Measurements from ENCODE around the gene KIF19.
A peak's percentile ranks its signal among the peaks of the same experiment; 100 is the strongest.

The KIF19 gene

DNA sequence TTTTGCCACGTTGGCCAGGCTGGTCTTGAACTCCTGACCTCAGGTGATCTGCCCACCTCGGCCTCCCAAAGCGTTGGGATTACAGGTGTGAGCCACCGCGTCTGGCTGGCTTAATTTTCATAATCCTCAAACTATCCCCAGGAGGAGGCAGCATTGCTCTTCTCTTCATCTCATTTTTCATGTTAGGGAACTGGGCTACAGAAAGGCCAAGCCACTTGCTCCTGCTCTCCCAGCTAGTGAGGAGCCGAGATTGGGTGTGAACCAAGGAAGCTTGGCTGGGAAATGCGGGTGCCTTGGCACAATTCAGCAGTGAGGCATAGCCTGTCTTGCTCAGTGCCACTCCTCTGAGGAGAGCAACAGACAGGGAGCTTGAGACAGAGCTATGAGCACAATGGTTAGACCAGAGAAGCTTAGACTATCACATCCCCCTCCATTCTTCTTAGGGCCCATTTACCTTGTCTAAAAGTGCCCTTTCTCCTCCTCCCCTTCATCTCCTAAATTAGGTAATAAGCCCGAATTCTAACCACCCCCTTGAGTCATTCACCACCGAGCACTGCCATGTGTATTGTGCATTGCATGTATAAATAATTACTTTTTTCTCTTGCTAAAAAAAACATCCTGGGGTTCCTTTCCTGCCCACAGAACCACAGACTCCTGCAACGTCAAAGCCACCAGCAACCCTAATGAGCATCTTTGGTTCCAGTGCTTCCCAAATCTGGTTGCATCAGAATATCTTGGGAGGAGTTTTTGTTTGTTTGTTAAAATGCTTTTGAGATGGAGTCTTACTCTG is 20.0 kb upstream of the KIF19 start:
- DNase-seq (ENCODE audit: low spot score) = peak; percentile 8

DNA sequence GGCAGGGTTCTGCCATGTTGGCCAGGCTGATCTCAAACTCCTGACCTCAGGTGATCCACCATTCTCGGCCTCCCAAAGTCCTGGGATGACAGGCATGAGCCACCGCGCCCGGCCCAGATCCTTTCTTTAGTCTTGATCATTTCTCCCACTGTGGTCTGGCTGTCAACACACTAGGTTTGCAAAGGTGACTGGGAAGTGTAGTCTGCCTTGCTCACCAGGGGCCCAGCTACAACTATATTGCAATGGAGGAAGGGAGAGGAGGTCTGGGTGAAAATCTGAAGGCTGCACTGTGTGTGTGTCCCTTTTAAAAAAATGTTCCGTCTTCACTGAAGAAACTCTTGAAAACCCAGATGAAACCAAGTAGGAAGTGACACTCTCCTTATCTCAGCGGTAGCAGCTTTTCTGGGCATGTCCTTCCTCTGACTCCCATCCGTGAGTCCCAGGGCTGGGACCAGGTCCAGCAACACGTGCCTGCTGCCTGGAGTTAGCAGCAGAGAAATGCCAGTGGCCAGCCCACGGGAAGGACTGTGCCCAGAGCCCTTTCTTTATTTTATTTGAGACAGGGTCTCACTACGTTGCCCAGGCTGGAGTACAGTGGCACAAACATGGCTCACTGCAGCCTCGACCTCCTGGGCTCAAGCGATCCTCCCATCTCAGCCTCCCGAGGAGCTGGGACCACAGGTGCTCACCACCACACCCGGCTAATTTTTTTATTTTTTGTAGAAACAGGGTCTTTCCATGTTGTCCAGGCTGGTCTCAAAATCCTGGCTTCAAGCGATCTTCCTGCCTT is 17.8 kb upstream of the KIF19 start:
- DNase-seq (ENCODE audit: low spot score) = no peak

DNA sequence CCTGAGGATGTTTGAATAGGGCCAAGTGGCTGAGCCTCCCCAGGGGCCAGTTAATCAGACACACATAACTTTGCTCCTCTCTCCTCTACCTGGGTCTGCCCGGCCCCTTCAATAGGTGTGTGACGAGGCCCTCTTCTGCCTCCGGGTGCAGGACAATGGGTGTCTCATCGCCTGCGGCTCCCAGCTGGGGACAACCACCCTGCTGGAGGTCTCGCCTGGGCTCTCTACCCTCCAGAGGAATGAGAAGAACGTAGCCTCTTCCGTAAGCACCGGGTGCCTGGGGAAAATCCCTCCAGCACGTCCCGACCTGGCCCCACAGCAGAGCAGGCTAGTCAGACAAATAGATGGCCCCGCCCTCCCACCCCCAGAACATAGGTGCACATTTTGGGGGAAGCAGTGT is 16.1 kb upstream of the KIF19 start:
- DNase-seq (ENCODE audit: low spot score) = no peak

DNA sequence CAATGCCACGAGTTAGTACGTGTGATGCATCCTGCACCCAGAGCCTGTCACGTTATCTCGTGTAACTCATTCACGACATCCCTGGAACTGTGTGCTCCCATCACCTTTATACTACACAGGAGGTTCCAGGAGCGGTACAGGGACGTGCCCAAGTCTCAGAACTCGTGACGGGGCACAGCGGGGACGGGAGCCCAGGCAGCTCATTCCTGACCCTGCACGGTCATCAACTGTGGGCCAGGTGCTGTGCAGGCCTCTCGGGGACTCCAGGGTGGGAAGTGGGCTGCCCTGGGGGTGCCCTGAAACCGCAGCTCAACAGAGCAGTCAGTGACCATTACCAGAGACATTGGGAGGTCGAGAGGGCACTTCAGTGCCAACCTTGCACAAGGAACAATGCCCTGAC is 11.1 kb upstream of the KIF19 start:
- no peak for DNase-seq (ENCODE audit: low spot score)

DNA sequence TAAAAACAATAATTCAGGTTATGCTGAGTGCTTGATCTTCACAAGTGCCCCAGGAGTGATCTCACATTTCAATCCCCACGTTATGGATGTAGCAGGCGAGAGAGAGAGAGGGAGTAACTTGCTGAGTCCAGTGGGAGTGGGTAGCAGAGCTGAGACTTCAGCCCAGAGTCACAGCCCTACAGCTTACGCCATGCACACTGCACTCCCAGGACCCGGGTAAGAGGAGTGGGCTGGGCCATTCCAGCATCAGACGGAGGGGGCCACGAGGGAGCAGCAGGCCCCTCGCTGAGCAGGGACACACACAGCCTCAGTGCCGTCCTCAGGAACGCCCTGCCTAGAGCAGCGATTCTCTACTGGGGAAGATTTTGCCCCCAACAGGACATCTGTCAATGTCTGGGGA is 9.8 kb upstream of the KIF19 start:
- DNase-seq (ENCODE audit: low spot score) = no peak

DNA sequence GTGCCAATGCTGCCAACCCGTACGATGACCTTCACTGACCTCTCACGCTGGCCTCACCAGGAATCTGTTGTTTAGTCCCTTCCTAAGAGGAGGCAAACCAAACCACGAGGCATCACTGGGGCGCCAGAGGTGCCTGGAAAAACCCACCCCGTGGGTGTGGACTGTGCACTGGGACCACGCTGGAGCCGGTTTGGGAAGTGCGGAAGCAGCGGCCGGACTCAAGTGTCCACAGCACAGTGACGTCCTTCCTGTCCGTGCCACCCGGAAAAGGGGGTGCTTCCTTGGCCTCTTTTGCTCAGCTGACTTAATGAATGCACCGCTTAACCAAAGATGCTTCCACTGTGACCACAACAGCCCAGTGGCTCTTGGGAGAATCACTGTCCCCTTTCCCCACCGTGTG is 9.0 kb upstream of the KIF19 start:
- DNase-seq (ENCODE audit: low spot score) = no peak

DNA sequence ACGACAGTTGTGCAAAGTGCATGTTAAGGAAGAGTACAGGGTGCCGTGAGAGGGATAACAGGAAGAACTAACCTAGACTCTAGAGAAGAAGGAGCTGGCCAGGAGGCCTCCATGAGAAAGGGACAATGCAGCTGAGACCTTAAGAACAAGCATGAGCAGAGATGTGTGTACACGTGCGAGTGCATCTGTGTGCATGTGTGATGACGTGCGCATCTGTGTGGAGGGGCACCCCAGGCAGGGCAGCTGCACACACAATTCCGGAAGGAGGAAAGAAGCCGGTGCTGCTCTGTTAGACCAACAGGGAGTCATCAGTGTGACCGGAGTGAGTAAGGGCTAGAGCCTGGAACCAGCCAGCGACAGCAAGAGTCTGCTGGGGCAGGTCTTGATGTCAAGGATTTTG is 7.6 kb upstream of the KIF19 start:
- no peak for DNase-seq (ENCODE audit: low spot score)

DNA sequence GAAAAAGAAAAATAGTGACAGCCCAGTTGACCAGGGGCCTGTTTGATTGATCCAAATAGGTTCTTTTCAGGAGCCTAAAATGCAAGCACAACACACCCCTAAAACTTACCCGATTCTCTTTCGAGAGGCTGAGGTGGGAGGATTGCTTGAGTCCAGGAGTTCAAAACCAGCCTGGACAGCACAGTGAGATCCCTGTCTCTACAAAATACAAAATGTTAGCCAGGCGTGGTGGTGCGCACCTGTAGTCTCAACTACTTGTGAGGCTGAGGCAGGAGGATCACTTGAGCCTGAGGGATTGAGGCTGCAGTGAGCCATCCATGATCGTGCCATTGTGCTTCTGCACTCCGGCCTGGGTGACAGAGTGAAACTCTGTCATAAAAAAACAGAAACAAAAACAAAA is 1.5 kb upstream of the KIF19 start:
- DNase-seq (ENCODE audit: low spot score) = no peak

DNA sequence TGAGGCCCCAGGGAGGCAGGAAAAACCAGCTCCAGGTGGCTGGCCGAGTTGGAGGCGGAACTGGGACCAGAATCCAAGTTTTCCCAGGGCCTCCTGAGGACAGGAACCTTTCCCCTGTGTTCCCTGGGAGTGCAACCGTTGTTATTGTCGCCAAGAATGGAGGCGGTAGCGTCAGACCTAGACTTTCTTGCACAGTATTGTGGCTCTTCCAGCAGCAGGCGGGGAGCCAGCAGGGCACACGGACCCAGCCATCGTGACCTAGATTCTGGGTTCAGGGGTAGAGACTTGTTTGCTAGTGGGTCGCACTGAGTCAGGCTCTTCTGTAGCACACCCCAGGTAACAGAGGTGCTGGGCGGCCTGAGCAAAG is 667 bp upstream of the KIF19 start:
- no peak for DNase-seq (ENCODE audit: low spot score)

DNA sequence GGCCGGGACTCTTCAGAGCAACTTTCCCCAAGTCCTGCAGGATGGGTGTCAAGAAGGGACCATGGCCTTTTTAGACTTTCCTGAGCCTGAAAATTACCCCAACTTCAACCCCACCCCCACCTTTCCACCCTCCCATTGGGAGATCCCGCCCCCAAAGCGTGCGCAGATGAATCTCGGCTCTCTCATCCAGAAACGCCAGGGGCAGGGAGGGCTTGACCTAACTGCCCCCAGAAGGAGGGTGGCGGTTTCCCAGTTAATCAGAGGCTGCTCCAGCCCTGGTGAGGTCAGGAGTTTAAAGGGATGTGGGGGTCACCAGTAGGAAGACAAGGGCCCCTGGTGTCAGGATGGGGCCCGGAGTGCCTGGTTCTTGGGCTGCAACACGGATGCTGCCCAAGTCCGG is 480 bp downstream of the KIF19 start:
- no peak for DNase-seq (ENCODE audit: low spot score)

DNA sequence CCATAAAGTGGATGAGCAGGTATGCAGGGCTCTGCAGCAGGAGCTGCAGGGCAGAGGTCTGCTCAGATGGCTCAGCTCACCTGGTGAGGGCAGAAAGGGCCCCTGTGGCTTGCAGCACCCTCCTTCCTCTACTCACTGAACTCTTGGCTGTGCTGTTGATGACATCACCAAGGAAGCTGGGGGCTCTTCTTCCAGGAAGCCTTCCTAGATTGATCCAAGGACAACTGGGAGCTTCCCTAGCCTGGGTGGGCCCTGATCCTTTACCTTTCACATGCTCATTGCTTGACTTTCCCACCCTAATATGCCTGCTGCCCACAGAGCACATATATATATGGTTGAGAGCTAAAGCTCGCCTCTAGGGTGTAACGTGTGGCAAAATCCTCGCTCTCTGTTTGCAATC is 2.5 kb downstream of the KIF19 start:
- no peak for DNase-seq (ENCODE audit: low spot score)

DNA sequence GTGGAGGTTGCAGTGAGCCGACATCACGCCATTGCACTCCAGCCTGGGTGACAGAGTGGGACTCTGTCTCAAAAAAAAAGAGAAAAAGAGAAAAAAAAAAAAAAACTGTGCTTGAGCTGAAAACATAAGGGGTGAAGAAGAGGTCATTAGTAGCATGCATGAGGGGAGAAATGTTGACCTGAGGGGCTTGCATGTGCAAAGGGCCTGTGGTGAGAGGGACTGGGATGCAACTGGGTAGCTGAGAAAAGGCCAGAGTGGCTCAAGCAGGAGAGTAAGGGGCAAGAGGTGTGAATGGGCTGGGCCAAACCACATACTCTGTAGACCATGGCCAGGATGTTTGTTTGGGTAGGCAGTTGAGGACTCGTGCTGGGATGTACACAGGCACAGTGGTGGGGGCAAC is 3.4 kb downstream of the KIF19 start:
- no peak for DNase-seq (ENCODE audit: low spot score)

DNA sequence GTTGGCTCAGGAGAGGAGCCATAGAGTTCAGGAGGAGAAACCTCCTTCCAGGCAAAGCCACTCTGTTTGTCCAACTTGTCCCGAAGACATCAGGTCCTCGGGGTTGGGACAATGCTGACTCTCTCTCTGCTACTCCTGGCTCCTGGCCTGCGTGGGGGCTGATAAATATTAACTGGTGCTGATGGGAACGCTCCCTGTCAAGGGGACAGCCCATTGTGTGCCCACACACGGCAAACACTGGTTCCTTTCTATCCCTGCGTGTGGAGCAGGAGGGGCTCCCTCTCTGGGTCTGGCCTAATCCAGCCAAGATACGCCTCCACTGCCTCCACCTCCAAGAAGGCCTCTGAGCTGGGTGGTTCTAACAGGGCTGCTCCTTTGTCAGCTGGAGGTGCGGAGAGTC is 4.4 kb downstream of the KIF19 start:
- DNase-seq (ENCODE audit: low spot score) = no peak

DNA sequence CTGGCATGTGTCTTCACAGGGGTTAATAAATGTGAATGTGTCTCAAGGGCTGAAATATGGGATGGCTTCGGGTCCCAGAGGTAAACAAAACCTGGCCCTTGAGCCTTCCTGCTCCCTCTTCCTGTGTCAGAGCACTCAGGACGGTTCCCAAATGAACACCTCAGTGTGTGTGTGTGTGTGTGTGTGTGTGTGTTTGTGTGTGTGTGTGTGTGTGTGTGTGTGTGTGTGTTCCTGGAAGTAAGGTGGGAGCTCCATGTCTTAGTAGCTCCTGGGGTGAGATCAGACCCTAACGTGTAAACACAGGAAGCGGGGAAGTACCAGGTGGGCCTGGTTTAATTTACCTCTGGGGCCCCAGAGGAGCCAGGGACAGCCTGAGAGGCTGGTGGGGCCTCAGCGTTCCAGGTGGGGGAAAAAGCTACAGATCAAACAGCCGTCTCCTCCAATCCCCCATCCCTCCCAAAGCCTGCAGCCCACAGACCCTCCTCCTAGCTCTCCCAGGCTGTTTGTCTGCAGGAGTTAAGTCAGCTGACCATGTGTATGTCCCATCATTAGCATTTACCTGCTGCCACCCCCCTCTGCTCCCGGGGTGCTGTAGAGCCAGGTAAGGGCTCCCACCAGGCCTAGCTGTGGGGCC is 6.1 kb downstream of the KIF19 start:
- no peak for DNase-seq (ENCODE audit: low spot score)

DNA sequence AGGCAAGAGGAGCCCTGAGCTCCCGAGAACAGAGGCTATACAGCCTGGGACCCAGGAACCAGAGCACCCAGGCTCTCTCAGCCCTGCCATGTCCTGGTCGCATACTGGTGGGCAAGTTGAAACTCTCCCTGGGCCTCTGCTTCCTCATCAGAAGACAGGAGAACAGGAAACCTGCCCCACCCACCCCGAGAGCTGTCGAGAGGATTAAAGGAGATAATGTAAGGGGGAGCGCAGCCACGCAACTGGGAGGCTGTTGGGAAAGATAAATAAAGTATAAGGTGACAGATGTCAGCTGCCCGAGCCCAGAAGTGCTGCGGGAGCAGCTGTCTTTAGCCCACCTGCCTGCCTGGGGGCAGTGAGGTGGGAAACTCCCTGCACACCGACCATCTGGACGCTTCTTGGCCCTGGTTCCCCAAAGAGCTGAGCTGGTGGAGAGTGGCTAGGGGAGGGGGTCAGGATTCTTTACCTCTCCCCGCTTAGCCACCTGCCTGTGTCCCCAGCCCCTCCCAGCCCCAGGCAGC is 6.8 kb downstream of the KIF19 start:
- peak; percentile 31 for DNase-seq (ENCODE audit: low spot score)

DNA sequence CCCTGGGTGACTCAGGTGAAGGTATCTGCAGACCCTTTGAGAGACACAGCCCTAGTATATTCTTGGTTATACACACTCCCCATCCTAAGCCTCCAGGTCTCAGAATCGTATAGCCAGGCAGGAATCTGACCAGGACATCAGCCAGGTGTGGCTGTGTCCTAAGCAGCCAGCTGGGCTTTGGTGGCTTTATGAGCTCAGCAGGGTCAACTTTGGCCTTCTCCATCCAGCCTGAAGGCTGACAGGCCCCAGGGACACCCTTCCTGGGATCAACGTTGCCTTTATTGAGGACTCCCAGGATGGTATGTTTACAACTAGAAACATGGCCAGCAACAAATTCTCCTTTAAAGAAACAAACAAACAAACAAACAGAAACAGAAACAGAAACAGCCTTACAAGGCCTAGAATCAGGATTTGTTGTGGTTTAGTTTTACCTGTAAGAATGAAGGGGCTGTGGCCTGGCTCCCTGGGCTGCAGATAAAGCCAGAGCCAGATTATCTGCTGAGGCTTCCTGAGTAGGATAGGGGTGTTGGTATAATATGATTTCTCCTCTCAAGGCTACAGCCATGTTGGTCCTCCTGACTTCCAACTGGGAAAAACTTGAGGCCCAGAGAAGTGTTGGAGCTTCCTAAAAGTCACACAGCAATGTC is 8.5 kb downstream of the KIF19 start:
- no peak for DNase-seq (ENCODE audit: low spot score)

DNA sequence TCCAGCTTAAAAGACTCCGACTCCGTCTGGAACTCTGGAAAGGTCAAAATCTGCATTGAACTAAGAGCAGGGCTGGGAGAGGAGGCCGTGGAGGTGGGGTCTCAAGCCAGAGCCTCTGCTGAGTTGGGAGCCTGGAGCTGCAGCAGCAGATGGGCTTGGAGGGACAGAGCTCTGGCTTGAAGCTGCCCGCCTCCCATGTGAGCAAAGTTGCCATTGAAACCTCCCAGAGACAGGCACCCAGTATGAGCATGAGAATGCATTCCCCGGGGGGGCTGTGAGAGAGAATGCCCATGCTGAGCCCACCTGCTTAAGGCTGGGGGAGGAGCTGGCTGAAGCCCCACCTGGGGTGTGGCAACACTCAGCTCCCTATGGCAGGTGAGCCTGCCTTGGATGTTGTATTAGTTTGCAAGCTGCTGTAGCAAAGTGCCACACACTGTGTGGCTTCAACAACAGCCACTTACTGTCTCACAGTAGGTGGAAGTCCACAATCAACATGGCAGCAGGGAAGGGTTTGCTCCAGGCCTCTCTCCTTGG is 9.6 kb downstream of the KIF19 start:
- DNase-seq (ENCODE audit: low spot score) = no peak

DNA sequence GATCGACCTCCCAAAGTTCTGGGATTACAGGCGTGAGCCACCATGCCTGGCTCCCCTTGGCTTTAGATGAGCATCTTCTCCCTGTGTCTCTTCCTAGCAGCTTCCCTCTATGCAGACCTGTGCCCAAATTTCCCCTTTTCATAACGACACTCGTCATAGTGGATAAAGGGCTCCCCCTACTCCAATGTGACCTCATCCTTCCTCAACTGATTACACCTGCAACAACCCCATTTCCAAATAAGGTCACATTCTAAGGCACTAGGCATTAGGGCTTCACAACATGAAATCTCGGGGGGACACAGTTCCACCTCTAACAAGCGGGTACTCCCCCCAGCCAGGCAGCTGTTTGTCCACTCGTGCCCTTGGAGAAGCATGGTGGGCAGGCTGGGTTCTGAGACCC is 10.3 kb downstream of the KIF19 start:
- no peak for DNase-seq (ENCODE audit: low spot score)

DNA sequence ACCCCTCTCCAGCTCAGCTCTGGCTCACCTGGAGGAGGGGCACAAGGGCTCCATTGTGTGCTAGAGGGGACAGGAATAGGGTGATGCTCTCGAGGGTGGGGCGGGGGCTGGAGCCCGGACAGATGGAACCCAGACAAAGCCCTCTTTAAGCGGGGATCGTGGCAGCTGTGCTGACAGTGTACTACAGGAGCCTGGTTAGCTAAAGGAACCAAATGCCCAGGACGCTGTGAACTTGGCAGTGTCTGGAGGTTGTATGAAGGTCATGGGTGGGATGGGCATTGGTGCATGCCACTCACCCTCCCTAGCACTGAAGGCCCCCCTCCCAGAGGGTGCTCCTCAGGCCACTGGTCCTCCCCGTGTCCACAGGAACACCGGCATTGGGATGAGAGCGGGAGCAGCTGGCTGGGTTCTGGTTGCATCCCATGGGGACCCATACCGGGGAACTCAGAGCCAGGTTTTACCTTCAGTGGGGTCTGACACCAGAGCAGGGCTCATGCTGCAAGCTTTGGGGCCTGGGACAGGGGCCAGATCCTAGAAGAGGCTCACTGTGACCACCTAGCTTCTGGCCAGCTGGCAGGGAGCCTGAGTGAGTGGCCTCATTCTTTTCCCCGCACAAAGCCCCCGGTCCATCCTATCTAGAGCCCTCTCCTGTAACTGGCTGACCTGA is 11.9 kb downstream of the KIF19 start:
- DNase-seq (ENCODE audit: low spot score) = no peak

DNA sequence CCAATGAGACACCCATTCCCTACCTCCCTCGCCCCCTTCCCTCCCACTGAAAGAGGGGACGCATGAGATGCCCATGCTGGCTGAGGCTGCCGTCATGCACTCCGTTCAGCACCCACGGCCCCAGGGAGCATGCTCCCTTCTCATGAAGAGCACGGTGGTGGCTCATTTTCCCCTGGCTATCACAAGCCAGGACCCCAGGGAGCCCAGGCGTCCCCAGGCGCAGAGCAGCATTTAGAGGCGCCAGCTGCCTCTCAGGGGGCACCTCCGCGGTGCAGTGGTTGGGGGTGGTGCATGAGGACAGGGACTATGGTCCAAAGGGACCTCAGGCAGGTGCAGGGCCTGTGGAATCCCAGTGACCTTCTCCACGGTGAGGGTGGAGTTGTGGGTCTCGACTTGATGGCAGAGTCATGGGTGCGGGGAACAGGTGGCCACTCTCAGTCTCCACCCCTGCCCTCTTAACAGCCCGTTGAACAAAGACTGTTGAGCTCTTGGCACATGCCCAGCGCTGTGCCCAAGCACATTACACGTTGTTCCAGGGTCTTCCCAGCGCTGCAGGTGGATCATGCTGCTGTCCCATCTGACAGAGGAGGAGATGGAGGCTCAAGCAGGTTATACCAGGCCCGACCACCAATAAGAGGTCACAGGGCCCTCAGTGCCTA is 13.6 kb downstream of the KIF19 start:
- DNase-seq (ENCODE audit: low spot score) = no peak

DNA sequence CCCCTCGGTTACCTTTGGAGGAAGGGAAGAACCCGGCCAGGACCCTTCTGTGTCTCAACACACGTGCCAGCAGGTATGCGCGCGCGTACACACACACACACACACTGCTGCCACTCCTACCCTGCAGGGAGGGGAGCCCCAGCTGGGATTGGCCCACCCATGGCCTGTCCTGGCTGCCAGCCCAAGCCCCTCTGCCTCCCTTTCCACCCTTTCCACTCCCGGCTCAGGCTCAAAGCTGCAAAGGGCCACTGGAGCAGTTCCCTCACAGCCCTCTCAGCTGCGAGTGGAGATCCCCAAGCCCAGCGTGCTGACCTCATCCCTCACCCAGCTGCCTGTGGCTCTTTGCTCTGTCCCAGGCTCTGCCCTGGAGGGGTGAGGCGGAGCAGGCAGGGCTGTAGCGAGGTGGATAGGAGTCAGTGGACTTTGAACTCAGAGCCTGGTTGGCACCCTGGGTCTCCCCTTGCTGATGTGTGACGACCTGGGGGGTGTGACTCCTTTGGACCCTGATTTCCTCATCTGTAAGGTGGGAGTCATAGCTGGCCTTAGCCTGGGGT is 14.5 kb downstream of the KIF19 start:
- no peak for DNase-seq (ENCODE audit: low spot score)

All from NAMALWA (cell line).